H1 (cell line): Measurements from ENCODE around the gene SUGP2. TPM values are rescaled to one million over a fixed set of nuclear protein-coding genes. Genes with fewer than 3 reads are reported as not detected.

Source experiments
- CTCF ChIA-PET: fragments of 300-600 bp; sonication (Branson Sonifier 250); formaldehyde crosslinking; loops from one replicate; lab custom pipeline; 2021; ENCODE audit not compliant: partially characterized antibody; lab: Charles Lee
- POLR2A ChIA-PET: fragments of 300-600 bp; sonication (Branson Sonifier 250); formaldehyde crosslinking; loops from one replicate; lab custom pipeline; 2021; ENCODE audit warnings: inconsistent platforms; ENCODE audit not compliant: partially characterized antibody; lab: Charles Lee
- DNase-seq, 2 experiments: peaks; one replicate each; pipeline versions ENCODE4 v3.0.0 to v3.0.0-alpha.2; 2010 to 2022; ENCODE audit warnings: low spot score in 2 of 2, low read depth in 1 of 2, mixed read lengths in 1 of 2
- FAIRE-seq: peaks from 2 replicates; lab custom pipeline; 2011; peaks lifted over from hg19 to GRCh38; lab: Jason Lieb, UNC
- H2AFZ ChIP-seq: 2 replicates; pipeline ENCODE4 v1.8.1; 2012; ENCODE audit warnings: low read length, inconsistent platforms
- H2AK5ac ChIP-seq: 2 replicates; pipeline ENCODE4 v1.6.1; 2013; ENCODE audit warnings: low read depth, low read length
- H2BK120ac ChIP-seq: replicated peaks from 2 replicates; pipeline ENCODE3; 2013; ENCODE audit warnings: low read depth, low read length, inconsistent platforms
- H2BK12ac ChIP-seq: 2 replicates; pipeline ENCODE4 v1.6.1; 2013; ENCODE audit warnings: low read depth, low read length
- H2BK15ac ChIP-seq: 2 replicates; pipeline ENCODE4 v1.6.1; 2013; ENCODE audit warnings: low read length
- H2BK20ac ChIP-seq: 2 replicates; pipeline ENCODE4 v1.6.1; 2013; ENCODE audit warnings: low read length
- H2BK5ac ChIP-seq: 2 replicates; pipeline ENCODE4 v1.6.1; 2013; ENCODE audit warnings: low read depth, low read length
- H3K14ac ChIP-seq: 2 replicates; pipeline ENCODE4 v1.6.1; 2013; ENCODE audit warnings: inconsistent platforms; ENCODE audit not compliant: insufficient read length
- H3K18ac ChIP-seq: 2 replicates; pipeline ENCODE4 v1.6.1; 2013; ENCODE audit warnings: low read length; ENCODE audit errors: extremely low read depth
- H3K23ac ChIP-seq: 2 replicates; pipeline ENCODE4 v1.6.1; 2013; ENCODE audit warnings: inconsistent platforms; ENCODE audit not compliant: insufficient read length
- H3K23me2 ChIP-seq: 2 replicates; pipeline ENCODE4 v1.6.1; 2013; ENCODE audit warnings: low read depth, low read length
- H3K27ac ChIP-seq: 2 replicates; pipeline ENCODE4 v1.6.1; 2011; ENCODE audit warnings: low read depth, low read length, inconsistent platforms
- H3K27me3 ChIP-seq, 4 experiments: replicated peaks in 1 of 4; 1 replicate in 1 of 4; 2 replicates in 3 of 4; pipeline versions ENCODE4 v1.6.1 to v1.8.1; 2011 to 2013; ENCODE audit warnings: low read length in 3 of 4, mild to moderate bottlenecking in 3 of 4, inconsistent platforms in 2 of 4, mixed read lengths in 2 of 4, moderate library complexity in 1 of 4; ENCODE audit not compliant: control insufficient read depth in 3 of 4, insufficient read depth in 3 of 4; ENCODE audit errors: extremely low read depth in 1 of 4
- H3K36me3 ChIP-seq, 4 experiments: 2 replicates each; pipeline versions ENCODE4 v1.6.1 to v1.8.1; 2011 to 2013; ENCODE audit warnings: mild to moderate bottlenecking in 4 of 4, low read length in 3 of 4, moderate library complexity in 2 of 4, control low read depth in 1 of 4, inconsistent platforms in 1 of 4; ENCODE audit not compliant: insufficient read depth in 4 of 4, control insufficient read depth in 2 of 4
- H3K4ac ChIP-seq: replicated peaks from 2 replicates; pipeline ENCODE3; 2013; ENCODE audit warnings: low read length, low read depth, mixed read lengths, inconsistent platforms; ENCODE audit not compliant: insufficient read length
- H3K4me1 ChIP-seq, 4 experiments: replicated peaks in 1 of 4; 1 replicate in 1 of 4; 2 replicates in 3 of 4; pipeline versions ENCODE4 v1.6.1 to v1.8.1; 2011 to 2013; ENCODE audit warnings: low read length in 3 of 4, inconsistent platforms in 2 of 4, mixed read lengths in 1 of 4; ENCODE audit not compliant: insufficient read depth in 4 of 4, control insufficient read depth in 3 of 4
- H3K4me2 ChIP-seq, 2 experiments: 2 replicates each; pipeline versions ENCODE4 v1.6.1 to v1.8.1; 2011 to 2013; ENCODE audit warnings: low read depth in 2 of 2, low read length in 2 of 2, control low read depth in 1 of 2, inconsistent platforms in 1 of 2, mild to moderate bottlenecking in 1 of 2; ENCODE audit not compliant: insufficient read depth in 1 of 2
- H3K4me3 ChIP-seq, 4 experiments: fragments of 200-600, 300-600 bp in 1 of 4; sonication (generic), shearing (Covaris generic), sonication (Bioruptor Twin) in 1 of 4; 2 replicates each; pipeline versions ENCODE4 v1.5.1 to v1.8.1; 2011 to 2016; ENCODE audit warnings: low read length in 4 of 4, low read depth in 3 of 4, control low read depth in 2 of 4, inconsistent platforms in 2 of 4, mild to moderate bottlenecking in 2 of 4, mixed read lengths in 1 of 4, moderate library complexity in 1 of 4; ENCODE audit not compliant: insufficient read depth in 2 of 4; ENCODE audit errors: extremely low read depth in 1 of 4
- H3K56ac ChIP-seq: replicated peaks from 2 replicates; pipeline ENCODE3; 2013; ENCODE audit warnings: low read depth, mild to moderate bottlenecking, mixed read lengths, low read length, inconsistent platforms; ENCODE audit not compliant: insufficient read length
- H3K79me1 ChIP-seq: 2 replicates; pipeline ENCODE4 v1.6.1; 2013; ENCODE audit warnings: low read depth, low read length, control low read depth
- H3K79me2 ChIP-seq, 2 experiments: 2 replicates each; pipeline versions ENCODE4 v1.6.1 to v1.8.1; 2012 to 2013; ENCODE audit warnings: low read length in 2 of 2, mild to moderate bottlenecking in 2 of 2, inconsistent platforms in 1 of 2; ENCODE audit not compliant: insufficient read depth in 2 of 2, control insufficient read depth in 1 of 2
- H3K9ac ChIP-seq, 4 experiments: replicated peaks in 1 of 4; 1 replicate in 1 of 4; 2 replicates in 3 of 4; pipeline versions ENCODE4 v1.6.1 to v1.8.1; 2011 to 2013; ENCODE audit warnings: low read depth in 3 of 4, low read length in 3 of 4, control low read depth in 2 of 4, mild to moderate bottlenecking in 2 of 4, moderate library complexity in 2 of 4, inconsistent platforms in 1 of 4; ENCODE audit errors: extremely low read depth in 1 of 4
- H3K9me3 ChIP-seq, 2 experiments: 2 replicates each; pipeline versions ENCODE4 v1.6.1 to v1.8.1; 2012 to 2013; ENCODE audit warnings: mild to moderate bottlenecking in 2 of 2, moderate library complexity in 2 of 2, control low read depth in 1 of 2, inconsistent platforms in 1 of 2, low read depth in 1 of 2, low read length in 1 of 2, mixed read lengths in 1 of 2; ENCODE audit not compliant: insufficient read depth in 2 of 2
- H4K20me1 ChIP-seq, 2 experiments: replicated peaks in 1 of 2; 2 replicates each; pipeline versions ENCODE3 to v1.8.1; 2011 to 2013; ENCODE audit warnings: inconsistent platforms in 2 of 2, low read length in 2 of 2, mild to moderate bottlenecking in 1 of 2; ENCODE audit not compliant: insufficient read depth in 2 of 2, control insufficient read depth in 1 of 2
- H4K5ac ChIP-seq: 2 replicates; pipeline ENCODE4 v1.6.1; 2013; ENCODE audit warnings: low read length, low read depth, mixed read lengths, inconsistent platforms; ENCODE audit not compliant: insufficient read length
- H4K8ac ChIP-seq: 2 replicates; pipeline ENCODE4 v1.8.0; 2013; ENCODE audit warnings: mild to moderate bottlenecking, moderate library complexity, low read length, inconsistent platforms; ENCODE audit not compliant: insufficient read depth; ENCODE audit errors: extremely low read depth
- H4K91ac ChIP-seq: replicated peaks from 2 replicates; pipeline ENCODE3; 2013; ENCODE audit warnings: low read length, mixed read lengths, inconsistent platforms; ENCODE audit not compliant: insufficient read length
- SIN3A ChIP-seq, 2 experiments: IDR thresholded peaks in 1 of 2; conservative IDR thresholded peaks in 1 of 2; 2 replicates each; pipeline ENCODE4 v1.6.1; 2011 to 2012; ENCODE audit warnings: low read length in 2 of 2, improper control_type of control experiment in 1 of 2, low read depth in 1 of 2, mild to moderate bottlenecking in 1 of 2
- SP2 ChIP-seq: IDR thresholded peaks from 2 replicates; pipeline ENCODE4 v1.6.1; 2012; ENCODE audit warnings: mild to moderate bottlenecking, low read length, inconsistent platforms
- WGBS, 2 experiments: shearing (Covaris generic) in 1 of 2; methylation state at CpG; one replicate each; pipeline versions ENCODE4 v1.1.6 to v1.1.7; 2013 to 2015; ENCODE audit warnings: low lambda C conversion rate in 2 of 2, mixed read lengths in 2 of 2, inconsistent platforms in 1 of 2, low coverage in 1 of 2, missing lambda C conversion rate in 1 of 2; ENCODE audit not compliant: insufficient replicate concordance in 2 of 2, insufficient coverage in 1 of 2, insufficient read length in 1 of 2; ENCODE audit errors: extremely low coverage in 1 of 2, missing lambda C conversion rate in 1 of 2; 5-methylcytosine and 5-hydroxymethylcytosine counted together
- polyA plus RNA-seq, 7 experiments: library from polyadenylated mRNA; depleted of rRNA in 3 of 7; stranded (reverse) in 5 of 7; unstranded in 2 of 7; fragments of >200 nt in 5 of 7; fragments of 200-250 nt in 2 of 7; gene quantifications; 1 replicate in 5 of 7; 2 replicates in 1 of 7; 4 replicates in 1 of 7; pipeline versions ENCODE4 v1.2.1 to v1.2.3, GENCODE V29; 2011 to 2013; ENCODE audit warnings: missing spikeins in 2 of 7, mixed read lengths in 2 of 7
- total RNA-seq: library from RNA; stranded (reverse); fragmentation: NEBNext Ultra II Directional; extraction: Animal tissue kit (Norgen Biotek cat#: 25700); gene quantifications from 2 replicates; pipeline ENCODE4 v1.2.1, GENCODE V29; 2021

Gene SUGP2
- total and polyA plus RNA-seq, 2 of the 8 experiments (the other 6 are each of a cell fraction or from before 2014, with no cell fraction given): 57.7 to 114 TPM

GRCh38 chr19:19049406-19049805 lies 16.1 kb upstream of the SUGP2 start:
- H3K23me2 ChIP-seq: no peaks in the 10 kb centered on the region
- 96% methylated on average over 2 of the region's 2 CpGs; no CpG with 5 or more reads in 1 of the 2 experiments for WGBS, 2 experiments
- H3K18ac ChIP-seq: no peak overlapping the region
- POLR2A ChIA-PET: interaction anchor here (1.4 kb wide), 1 partner anchor 9 kb away, joined by 3 read pairs; no protein-coding TSS in a partner anchor
- H3K79me1 ChIP-seq: peaks cover 4% of the 10 kb centered on the region; the same call in 1 of the 2 replicates
- no peak overlapping the region for H2AK5ac ChIP-seq
- no peak overlapping the region for H4K91ac ChIP-seq
- no peaks in the 10 kb centered on the region for H3K4me1 ChIP-seq
- no peak overlapping the region for H4K5ac ChIP-seq
- no peak overlapping the region for H3K4me3 ChIP-seq
- H4K8ac ChIP-seq: no peak overlapping the region
- no peak overlapping the region for H2BK15ac ChIP-seq
- H2BK120ac ChIP-seq: no peak overlapping the region
- no peaks in the 10 kb centered on the region for H3K79me2 ChIP-seq
- H4K20me1 ChIP-seq: peaks cover 12% of the 10 kb centered on the region in 2 experiments
- H3K4ac ChIP-seq: no peak overlapping the region
- no peak overlapping the region for H3K9ac ChIP-seq
- DNase-seq: no peak
- no peaks in the 10 kb centered on the region for H3K9me3 ChIP-seq
- H2BK12ac ChIP-seq: no peak overlapping the region
- no peak overlapping the region for H2AFZ ChIP-seq
- no peak overlapping the region for H3K56ac ChIP-seq
- no peak overlapping the region for H3K4me2 ChIP-seq
- H3K14ac ChIP-seq: no peak overlapping the region
- no peak overlapping the region for H3K23ac ChIP-seq
- CTCF ChIA-PET: interaction anchor here (1.0 to 1.5 kb wide), 2 partner anchors 10 to 15 kb away, joined by 3 read pairs; no protein-coding TSS in a partner anchor
- no peaks in the 10 kb centered on the region for H3K27me3 ChIP-seq
- H3K27ac ChIP-seq: no peak overlapping the region
- H3K36me3 ChIP-seq: peaks cover 16 to 35% (median 28%) of the 10 kb centered on the region in 4 experiments
- FAIRE-seq: no peak
- no peak overlapping the region for H2BK5ac ChIP-seq
- no peak overlapping the region for H2BK20ac ChIP-seq
- no peak for TF ChIP-seq SIN3A (conservative IDR thresholded peaks at IDR 0.05 in 1 of 2, IDR thresholded peaks at IDR 0.05 in 1 of 2; ENCODE audit: low read depth in 1 of 2, low read length in 2 of 2)
- TF ChIP-seq SP2: no peak
